Panc1 (cell line): ENCODE results near the gene UNC13A.

Source experiments
- TCF7L2 ChIP-seq: IDR thresholded peaks from 2 replicates; pipeline ENCODE4 v1.6.1; 2011; ENCODE audit warnings: mild to moderate bottlenecking, low read depth, low read length, inconsistent platforms
- TF ChIP-seq, protein P1 (sequence below): fragments of 450-650 bp; IDR thresholded peaks from 2 replicates; pipeline ENCODE4 v1.5.1; 2017; ENCODE audit warnings: mild to moderate bottlenecking
- TF ChIP-seq, protein P2 (sequence below), 2 experiments: IDR thresholded peaks; 2 replicates each; pipeline ENCODE4 v1.6.1; 2011 to 2012; ENCODE audit warnings: low read depth in 2 of 2, control low read depth in 1 of 2, low read length in 1 of 2, mild to moderate bottlenecking in 1 of 2, moderate library complexity in 1 of 2; ENCODE audit not compliant: insufficient read depth in 1 of 2

DNA sequence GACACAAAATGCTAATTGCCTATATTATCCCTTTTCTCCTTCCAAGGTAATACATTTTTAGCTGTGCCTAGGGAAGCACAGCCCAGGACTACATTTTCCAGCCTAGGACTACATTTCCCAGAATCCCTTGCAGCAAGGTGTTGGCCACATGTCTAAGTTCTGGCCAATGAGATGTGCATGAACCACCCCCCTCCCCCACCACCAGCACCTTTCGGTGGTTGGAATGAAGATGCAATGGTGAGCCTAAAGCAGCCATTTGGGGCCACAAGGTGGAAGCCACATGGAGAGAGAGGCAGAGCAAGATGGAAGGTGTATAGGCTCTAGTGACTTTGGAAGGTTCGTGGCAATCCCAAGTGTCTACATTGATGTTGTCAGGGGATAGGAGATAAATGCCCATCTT, 16.2 kb downstream of the UNC13A start:
- TF ChIP-seq, protein P1, sequence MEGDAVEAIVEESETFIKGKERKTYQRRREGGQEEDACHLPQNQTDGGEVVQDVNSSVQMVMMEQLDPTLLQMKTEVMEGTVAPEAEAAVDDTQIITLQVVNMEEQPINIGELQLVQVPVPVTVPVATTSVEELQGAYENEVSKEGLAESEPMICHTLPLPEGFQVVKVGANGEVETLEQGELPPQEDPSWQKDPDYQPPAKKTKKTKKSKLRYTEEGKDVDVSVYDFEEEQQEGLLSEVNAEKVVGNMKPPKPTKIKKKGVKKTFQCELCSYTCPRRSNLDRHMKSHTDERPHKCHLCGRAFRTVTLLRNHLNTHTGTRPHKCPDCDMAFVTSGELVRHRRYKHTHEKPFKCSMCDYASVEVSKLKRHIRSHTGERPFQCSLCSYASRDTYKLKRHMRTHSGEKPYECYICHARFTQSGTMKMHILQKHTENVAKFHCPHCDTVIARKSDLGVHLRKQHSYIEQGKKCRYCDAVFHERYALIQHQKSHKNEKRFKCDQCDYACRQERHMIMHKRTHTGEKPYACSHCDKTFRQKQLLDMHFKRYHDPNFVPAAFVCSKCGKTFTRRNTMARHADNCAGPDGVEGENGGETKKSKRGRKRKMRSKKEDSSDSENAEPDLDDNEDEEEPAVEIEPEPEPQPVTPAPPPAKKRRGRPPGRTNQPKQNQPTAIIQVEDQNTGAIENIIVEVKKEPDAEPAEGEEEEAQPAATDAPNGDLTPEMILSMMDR, result no peak
- no peak for TF ChIP-seq TCF7L2
- TF ChIP-seq, protein P2, sequence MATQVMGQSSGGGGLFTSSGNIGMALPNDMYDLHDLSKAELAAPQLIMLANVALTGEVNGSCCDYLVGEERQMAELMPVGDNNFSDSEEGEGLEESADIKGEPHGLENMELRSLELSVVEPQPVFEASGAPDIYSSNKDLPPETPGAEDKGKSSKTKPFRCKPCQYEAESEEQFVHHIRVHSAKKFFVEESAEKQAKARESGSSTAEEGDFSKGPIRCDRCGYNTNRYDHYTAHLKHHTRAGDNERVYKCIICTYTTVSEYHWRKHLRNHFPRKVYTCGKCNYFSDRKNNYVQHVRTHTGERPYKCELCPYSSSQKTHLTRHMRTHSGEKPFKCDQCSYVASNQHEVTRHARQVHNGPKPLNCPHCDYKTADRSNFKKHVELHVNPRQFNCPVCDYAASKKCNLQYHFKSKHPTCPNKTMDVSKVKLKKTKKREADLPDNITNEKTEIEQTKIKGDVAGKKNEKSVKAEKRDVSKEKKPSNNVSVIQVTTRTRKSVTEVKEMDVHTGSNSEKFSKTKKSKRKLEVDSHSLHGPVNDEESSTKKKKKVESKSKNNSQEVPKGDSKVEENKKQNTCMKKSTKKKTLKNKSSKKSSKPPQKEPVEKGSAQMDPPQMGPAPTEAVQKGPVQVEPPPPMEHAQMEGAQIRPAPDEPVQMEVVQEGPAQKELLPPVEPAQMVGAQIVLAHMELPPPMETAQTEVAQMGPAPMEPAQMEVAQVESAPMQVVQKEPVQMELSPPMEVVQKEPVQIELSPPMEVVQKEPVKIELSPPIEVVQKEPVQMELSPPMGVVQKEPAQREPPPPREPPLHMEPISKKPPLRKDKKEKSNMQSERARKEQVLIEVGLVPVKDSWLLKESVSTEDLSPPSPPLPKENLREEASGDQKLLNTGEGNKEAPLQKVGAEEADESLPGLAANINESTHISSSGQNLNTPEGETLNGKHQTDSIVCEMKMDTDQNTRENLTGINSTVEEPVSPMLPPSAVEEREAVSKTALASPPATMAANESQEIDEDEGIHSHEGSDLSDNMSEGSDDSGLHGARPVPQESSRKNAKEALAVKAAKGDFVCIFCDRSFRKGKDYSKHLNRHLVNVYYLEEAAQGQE (IDR thresholded peaks at IDR 0.05; ENCODE audit: insufficient read depth in 1 of 2, low read depth in 2 of 2, low read length in 1 of 2), result no peak
